ENCODE measurements around the gene THOC2.
"Not testable (repeated sequence)": the region's sequence is repeated elsewhere in the genome, so short reads cannot be mapped to it uniquely, and the experiment has no call there.

DNA sequence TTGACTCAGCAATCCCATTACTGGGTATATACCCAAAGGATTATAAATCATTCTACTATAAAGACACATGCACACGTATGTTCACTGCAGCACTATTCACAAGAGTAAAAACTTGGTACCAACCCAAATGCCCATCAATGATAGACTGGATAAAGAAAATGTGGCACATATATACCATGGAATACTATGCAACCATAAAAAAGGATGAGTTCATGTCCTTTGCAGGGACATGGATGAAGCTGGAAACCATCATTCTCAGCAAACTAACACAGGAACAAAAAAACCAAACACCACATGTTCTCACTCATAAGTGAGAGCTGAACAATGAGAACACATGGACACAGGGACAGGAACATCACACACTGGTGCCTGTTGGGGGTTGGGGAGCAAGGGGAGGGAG is 10.7 kb downstream of the THOC2 start:
- not testable (repeated sequence) for TF ChIP-seq CTCF, POLR2A (IDR thresholded peaks at IDR 0.05)

All from heart left ventricle (tissue), 13 donors.